ENCODE data around the gene TLX1.

Gene TLX1

DNA sequence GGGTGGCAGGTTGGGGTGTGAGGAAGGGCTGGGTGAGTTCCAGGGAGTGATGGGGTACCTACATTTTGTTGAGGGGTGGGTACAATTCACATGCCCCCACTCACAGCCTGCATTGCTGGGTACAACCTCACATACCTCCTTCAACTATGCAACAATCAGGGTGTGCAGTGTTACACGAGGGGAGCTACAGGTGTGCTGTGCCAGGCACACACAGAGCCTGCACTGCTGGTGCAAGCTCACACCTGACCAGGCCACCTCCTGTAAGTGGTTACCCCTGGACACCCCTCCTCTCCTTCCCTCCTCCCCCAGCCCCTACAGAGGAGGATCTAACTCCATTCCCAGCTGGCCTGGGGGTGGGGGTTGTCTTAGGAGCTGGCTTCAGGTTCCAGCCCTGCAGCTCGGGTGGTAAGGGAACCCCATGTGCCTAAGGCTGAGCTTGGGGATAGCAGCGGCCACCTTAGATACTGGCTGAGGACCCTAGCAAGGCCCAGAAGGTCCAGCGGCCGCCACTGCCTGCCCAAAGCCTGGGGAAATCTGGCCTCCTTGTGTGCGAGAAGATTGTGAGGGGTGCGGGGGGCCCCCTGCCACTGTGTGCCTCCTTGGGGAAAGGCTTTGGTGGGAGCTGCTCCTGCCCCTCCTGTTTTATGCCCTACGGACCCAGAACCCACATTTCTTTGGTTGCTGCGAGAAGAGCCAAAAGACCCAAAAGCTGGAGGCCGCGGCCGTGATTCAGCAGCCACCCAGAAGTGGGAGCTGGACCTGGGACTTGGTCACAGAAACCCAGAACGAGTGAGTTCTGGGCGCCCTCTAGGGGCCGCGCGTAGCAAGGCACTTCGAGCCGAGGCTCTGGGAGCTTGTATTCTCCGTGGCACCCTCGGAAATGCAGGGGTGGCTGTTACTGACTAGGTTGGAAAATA lies 10.8 kb downstream of the TLX1 start:
- Histone ChIP-seq H3K27ac (ENCODE audit: low read length) (no peak overlapping the region), H3K36me3 (replicated peaks; ENCODE audit: low read depth, low read length) (no peaks in the 10 kb centered on the region), H3K4me3 (ENCODE audit: low read length) (peak overlapping the region; percentile 67), H3K4me2 (ENCODE audit: low read length) (peak overlapping the region; percentile 72), H3K9me3 (ENCODE audit: insufficient read depth, low read length) (no peaks in the 10 kb centered on the region), H4K20me1 (ENCODE audit: insufficient read depth, low read length) (no peaks in the 10 kb centered on the region), H3K79me2 (ENCODE audit: low read length) (no peaks in the 10 kb centered on the region), H3K4me1 (ENCODE audit: low read length) (no peaks in the 10 kb centered on the region), H3K27me3 (ENCODE audit: low read depth, low read length) (no peaks in the 10 kb centered on the region), H2AFZ (ENCODE audit: low read depth, low read length) (peak overlapping the region; percentile 82; the same call in 1 of the 2 replicates), H3K9ac (ENCODE audit: low read length) (peak overlapping the region; percentile 31; the same call in 1 of the 2 replicates)
- TF ChIP-seq EZH2phosphoT487 (IDR thresholded peaks at IDR 0.05; ENCODE audit: low read depth) = no peak
- TF ChIP-seq, protein P1, sequence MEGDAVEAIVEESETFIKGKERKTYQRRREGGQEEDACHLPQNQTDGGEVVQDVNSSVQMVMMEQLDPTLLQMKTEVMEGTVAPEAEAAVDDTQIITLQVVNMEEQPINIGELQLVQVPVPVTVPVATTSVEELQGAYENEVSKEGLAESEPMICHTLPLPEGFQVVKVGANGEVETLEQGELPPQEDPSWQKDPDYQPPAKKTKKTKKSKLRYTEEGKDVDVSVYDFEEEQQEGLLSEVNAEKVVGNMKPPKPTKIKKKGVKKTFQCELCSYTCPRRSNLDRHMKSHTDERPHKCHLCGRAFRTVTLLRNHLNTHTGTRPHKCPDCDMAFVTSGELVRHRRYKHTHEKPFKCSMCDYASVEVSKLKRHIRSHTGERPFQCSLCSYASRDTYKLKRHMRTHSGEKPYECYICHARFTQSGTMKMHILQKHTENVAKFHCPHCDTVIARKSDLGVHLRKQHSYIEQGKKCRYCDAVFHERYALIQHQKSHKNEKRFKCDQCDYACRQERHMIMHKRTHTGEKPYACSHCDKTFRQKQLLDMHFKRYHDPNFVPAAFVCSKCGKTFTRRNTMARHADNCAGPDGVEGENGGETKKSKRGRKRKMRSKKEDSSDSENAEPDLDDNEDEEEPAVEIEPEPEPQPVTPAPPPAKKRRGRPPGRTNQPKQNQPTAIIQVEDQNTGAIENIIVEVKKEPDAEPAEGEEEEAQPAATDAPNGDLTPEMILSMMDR (IDR thresholded peaks at IDR 0.05; ENCODE audit: low read depth, low read length) = peak; percentile 81

DNA sequence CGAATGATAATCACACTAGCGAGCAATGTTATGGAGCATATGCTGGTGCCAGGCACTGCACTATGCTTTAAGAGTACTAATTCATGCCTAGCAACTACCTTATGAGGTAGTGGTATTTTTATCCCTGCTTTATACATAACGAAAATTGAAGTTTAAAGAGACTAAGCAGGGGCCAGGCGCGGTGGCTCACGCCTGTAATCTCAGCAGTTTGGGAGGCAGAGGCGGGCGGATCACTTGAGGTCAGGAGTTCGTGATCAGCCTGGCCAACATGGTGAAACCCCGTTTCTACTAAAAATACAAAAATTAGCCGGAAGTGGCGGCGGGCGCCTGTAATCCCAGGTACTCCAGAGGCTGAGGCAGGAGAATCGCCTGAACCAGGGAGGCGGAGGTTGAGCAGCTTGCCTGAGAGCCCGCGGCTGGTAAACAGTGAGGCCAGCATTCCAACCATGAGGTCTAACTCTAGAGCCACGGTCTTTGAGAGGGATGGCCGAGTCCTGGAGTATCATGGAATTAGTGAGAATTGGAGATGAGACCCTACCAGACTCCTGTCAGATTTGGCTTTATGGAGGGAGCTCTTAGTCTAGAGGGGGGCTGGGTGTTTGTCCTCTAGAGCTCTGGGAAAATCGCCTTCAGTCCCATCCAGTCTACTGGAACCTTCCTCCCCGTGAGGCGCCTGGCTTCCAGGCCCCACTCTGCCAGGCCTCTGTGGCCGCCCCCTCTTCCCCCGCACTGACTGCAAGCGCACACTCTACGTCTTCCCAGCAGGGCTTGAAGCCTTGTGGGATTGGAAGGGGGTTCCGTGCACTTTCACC lies 11.6 kb downstream of the TLX1 start:
- no peaks in the 10 kb centered on the region for H3K27me3 ChIP-seq (ENCODE audit: low read depth, low read length)
- H3K4me3 ChIP-seq (ENCODE audit: low read length) = peak overlapping the region; percentile 67
- no peaks in the 10 kb centered on the region for H3K4me1 ChIP-seq (ENCODE audit: low read length)
- H3K9me3 ChIP-seq (ENCODE audit: insufficient read depth, low read length) = no peaks in the 10 kb centered on the region
- no peaks in the 10 kb centered on the region for H3K79me2 ChIP-seq (ENCODE audit: low read length)
- peak overlapping the region; percentile 32; the same call in 1 of the 2 replicates for H2AFZ ChIP-seq (ENCODE audit: low read depth, low read length)
- no peak overlapping the region for H3K27ac ChIP-seq (ENCODE audit: low read length)
- peak overlapping the region; percentile 72 for H3K4me2 ChIP-seq (ENCODE audit: low read length)
- no peaks in the 10 kb centered on the region for H3K36me3 ChIP-seq (replicated peaks; ENCODE audit: low read depth, low read length)
- H4K20me1 ChIP-seq (ENCODE audit: insufficient read depth, low read length) = no peaks in the 10 kb centered on the region
- H3K9ac ChIP-seq (ENCODE audit: low read length) = peak overlapping the region; percentile 31; the same call in 1 of the 2 replicates
- TF ChIP-seq EZH2phosphoT487 (IDR thresholded peaks at IDR 0.05; ENCODE audit: low read depth) = no peak
- TF ChIP-seq, protein P1 (IDR thresholded peaks at IDR 0.05; ENCODE audit: low read depth, low read length) = no peak

DNA sequence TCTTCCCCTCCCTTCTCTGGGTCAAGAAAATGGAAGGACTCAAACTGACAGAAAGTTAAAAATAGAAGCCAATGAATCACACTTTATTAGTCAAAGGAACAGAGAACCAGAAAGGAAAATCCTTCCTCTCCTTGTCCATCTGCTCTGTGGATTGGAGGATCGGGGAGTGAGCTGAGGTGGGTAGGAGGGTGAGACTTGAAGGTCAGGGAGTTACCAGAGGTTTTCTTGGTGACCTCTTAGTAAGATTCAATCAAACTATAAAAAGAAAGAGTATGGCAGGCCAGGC lies 12.2 kb downstream of the TLX1 start:
- Histone ChIP-seq H3K4me3 (ENCODE audit: low read length) (no peak overlapping the region), H3K4me2 (ENCODE audit: low read length) (no peak overlapping the region), H3K79me2 (ENCODE audit: low read length) (no peaks in the 10 kb centered on the region), H4K20me1 (ENCODE audit: insufficient read depth, low read length) (no peaks in the 10 kb centered on the region), H3K27ac (ENCODE audit: low read length) (no peak overlapping the region), H2AFZ (ENCODE audit: low read depth, low read length) (no peak overlapping the region), H3K9me3 (ENCODE audit: insufficient read depth, low read length) (no peaks in the 10 kb centered on the region), H3K36me3 (replicated peaks; ENCODE audit: low read depth, low read length) (no peaks in the 10 kb centered on the region), H3K4me1 (ENCODE audit: low read length) (no peaks in the 10 kb centered on the region), H3K9ac (ENCODE audit: low read length) (no peak overlapping the region), H3K27me3 (ENCODE audit: low read depth, low read length) (no peaks in the 10 kb centered on the region)
- no peak for TF ChIP-seq EZH2phosphoT487 (IDR thresholded peaks at IDR 0.05; ENCODE audit: low read depth)
- TF ChIP-seq, protein P1 (IDR thresholded peaks at IDR 0.05; ENCODE audit: low read depth, low read length) = no peak

DNA sequence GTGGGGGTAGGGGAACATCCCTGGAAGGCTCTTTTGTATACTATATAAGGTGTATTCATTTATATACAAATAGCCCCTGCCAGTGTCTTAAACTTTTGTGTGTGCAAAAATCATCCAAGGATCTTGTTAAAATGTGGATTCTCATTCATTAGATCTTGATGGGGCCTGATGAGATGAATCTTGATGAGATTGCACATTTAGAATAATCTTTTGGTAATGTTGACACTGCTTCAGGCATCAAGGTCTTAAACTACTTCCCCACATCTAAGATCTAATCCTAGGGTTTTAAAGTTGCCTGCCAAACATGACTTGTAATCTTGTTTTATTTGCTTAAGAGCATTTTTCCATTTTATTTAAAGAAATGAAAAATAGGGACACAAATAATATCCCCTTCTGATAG lies 13.0 kb downstream of the TLX1 start:
- Histone ChIP-seq H3K4me1 (ENCODE audit: low read length) (no peaks in the 10 kb centered on the region), H3K27ac (ENCODE audit: low read length) (no peak overlapping the region), H3K27me3 (ENCODE audit: low read depth, low read length) (no peaks in the 10 kb centered on the region), H3K4me3 (ENCODE audit: low read length) (no peak overlapping the region), H2AFZ (ENCODE audit: low read depth, low read length) (no peak overlapping the region), H4K20me1 (ENCODE audit: insufficient read depth, low read length) (no peaks in the 10 kb centered on the region), H3K79me2 (ENCODE audit: low read length) (no peaks in the 10 kb centered on the region), H3K36me3 (replicated peaks; ENCODE audit: low read depth, low read length) (no peaks in the 10 kb centered on the region), H3K9ac (ENCODE audit: low read length) (no peak overlapping the region), H3K9me3 (ENCODE audit: insufficient read depth, low read length) (no peaks in the 10 kb centered on the region), H3K4me2 (ENCODE audit: low read length) (no peak overlapping the region)
- no peak for TF ChIP-seq EZH2phosphoT487 (IDR thresholded peaks at IDR 0.05; ENCODE audit: low read depth)
- TF ChIP-seq, protein P1 (IDR thresholded peaks at IDR 0.05; ENCODE audit: low read depth, low read length) = no peak

Data from OCI-LY3 (cell line).